Measurements from ENCODE around the gene LAMTOR5. TPM values are rescaled to one million over a fixed set of nuclear protein-coding genes. Genes with fewer than 3 reads are reported as not detected.

Gene LAMTOR5
- polyA plus RNA-seq (2012; ENCODE audit: insufficient read length, low read depth), result 135 TPM

DNA sequence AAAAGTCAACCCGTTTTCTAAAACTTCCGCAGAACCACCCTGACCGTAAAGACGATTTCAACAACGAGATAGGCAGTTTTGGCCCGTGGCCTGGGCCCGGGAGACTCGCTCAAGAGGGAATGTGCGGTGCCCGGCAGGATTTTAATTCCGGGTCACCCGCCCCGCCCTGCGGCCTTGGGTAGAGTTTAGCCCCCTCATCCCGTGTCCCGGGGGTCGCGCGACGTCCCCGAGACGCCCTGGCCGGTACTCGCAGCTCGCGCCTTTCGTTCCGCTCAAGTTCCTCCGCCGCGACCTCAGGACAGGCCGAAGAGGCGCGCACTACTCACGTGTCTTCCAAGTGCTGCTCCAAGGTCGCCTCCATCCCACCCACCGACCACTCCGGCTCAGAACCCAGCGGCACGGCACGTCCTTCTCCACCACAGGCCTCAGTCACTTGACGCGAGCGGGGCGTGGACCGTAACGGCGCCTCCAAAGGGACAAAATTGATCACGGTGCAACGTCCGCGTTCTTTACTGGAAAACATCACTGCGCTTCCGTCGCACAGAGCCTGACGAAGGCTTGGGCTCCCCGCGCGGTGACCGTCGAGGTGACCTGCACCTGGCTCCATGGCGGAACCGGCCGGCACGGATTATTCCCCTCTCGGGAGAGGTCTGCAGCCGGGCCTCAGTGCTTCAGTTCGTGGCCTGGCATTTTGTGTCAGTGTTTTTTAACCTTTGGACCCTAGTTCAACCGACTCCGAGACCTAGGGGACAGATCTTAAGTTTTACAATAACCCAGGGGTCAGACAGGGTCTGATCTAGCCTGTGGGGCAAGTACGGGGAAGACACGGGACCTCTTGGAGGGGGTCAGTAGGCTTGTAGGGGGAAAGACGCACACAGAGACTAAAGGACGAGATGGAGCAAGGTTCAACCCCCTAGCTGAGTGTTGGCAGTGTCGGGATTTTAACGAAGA lies at the start of gene LAMTOR5:
TSS of gene LAMTOR5 (minus strand) at position 435 of the 951 bp plus-strand sequence. CDS start at position 361, 74 bp downstream.
- TF ChIP-seq, protein P1, sequence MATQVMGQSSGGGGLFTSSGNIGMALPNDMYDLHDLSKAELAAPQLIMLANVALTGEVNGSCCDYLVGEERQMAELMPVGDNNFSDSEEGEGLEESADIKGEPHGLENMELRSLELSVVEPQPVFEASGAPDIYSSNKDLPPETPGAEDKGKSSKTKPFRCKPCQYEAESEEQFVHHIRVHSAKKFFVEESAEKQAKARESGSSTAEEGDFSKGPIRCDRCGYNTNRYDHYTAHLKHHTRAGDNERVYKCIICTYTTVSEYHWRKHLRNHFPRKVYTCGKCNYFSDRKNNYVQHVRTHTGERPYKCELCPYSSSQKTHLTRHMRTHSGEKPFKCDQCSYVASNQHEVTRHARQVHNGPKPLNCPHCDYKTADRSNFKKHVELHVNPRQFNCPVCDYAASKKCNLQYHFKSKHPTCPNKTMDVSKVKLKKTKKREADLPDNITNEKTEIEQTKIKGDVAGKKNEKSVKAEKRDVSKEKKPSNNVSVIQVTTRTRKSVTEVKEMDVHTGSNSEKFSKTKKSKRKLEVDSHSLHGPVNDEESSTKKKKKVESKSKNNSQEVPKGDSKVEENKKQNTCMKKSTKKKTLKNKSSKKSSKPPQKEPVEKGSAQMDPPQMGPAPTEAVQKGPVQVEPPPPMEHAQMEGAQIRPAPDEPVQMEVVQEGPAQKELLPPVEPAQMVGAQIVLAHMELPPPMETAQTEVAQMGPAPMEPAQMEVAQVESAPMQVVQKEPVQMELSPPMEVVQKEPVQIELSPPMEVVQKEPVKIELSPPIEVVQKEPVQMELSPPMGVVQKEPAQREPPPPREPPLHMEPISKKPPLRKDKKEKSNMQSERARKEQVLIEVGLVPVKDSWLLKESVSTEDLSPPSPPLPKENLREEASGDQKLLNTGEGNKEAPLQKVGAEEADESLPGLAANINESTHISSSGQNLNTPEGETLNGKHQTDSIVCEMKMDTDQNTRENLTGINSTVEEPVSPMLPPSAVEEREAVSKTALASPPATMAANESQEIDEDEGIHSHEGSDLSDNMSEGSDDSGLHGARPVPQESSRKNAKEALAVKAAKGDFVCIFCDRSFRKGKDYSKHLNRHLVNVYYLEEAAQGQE (IDR thresholded peaks at IDR 0.05; ENCODE audit: insufficient read depth in 1 of 2, low read depth in 2 of 2, low read length in 2 of 2), result peak; percentile 53 to 68; a peak in 2 of 4 replicates
- TF ChIP-seq POLR2AphosphoS5 (IDR thresholded peaks at IDR 0.05; ENCODE audit: low read depth, low read length) (peak; percentile 96), TAF1 (IDR thresholded peaks at IDR 0.05; ENCODE audit: borderline replicate concordance, insufficient read depth, low read length) (peak; percentile 92), SIN3A (IDR thresholded peaks at IDR 0.05; ENCODE audit: borderline replicate concordance, insufficient read depth, low read length) (peak; percentile 87; the same call in 1 of the 2 replicates), FOXP2 (optimal IDR thresholded peaks at IDR 0.05; ENCODE audit: borderline replicate concordance, extremely low read depth, extremely low read length, insufficient read depth) (peak; percentile 94)

DNA sequence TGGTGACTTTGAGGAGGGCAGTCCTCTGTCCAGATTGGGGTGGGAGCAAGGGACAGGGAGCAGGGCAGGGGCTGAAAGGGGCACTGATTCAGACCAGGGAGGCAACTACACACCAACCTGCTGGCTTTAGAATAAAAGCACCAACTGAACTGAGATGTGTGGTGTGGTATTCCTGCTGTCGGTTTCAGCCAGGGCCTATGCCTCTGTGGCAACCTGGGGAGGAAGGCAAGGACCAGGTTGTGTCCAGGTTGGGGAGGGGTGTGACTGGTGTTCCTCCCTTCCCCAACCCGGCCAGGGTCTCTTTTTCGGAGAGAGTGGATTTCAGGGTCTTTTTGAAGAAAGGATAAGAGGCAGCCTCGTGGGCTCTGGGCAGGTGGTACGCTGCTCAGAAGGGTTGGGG lies 49.7 kb upstream of the LAMTOR5 start:
- TF ChIP-seq POLR2AphosphoS5 (IDR thresholded peaks at IDR 0.05; ENCODE audit: low read depth, low read length), result no peak
- no peak for TF ChIP-seq TAF1 (IDR thresholded peaks at IDR 0.05; ENCODE audit: borderline replicate concordance, insufficient read depth, low read length)
- TF ChIP-seq SIN3A (IDR thresholded peaks at IDR 0.05; ENCODE audit: borderline replicate concordance, insufficient read depth, low read length), result no peak
- TF ChIP-seq, protein P1 (IDR thresholded peaks at IDR 0.05; ENCODE audit: insufficient read depth in 1 of 2, low read depth in 2 of 2, low read length in 2 of 2), result no peak
- TF ChIP-seq FOXP2 (optimal IDR thresholded peaks at IDR 0.05; ENCODE audit: borderline replicate concordance, extremely low read depth, extremely low read length, insufficient read depth), result no peak

DNA sequence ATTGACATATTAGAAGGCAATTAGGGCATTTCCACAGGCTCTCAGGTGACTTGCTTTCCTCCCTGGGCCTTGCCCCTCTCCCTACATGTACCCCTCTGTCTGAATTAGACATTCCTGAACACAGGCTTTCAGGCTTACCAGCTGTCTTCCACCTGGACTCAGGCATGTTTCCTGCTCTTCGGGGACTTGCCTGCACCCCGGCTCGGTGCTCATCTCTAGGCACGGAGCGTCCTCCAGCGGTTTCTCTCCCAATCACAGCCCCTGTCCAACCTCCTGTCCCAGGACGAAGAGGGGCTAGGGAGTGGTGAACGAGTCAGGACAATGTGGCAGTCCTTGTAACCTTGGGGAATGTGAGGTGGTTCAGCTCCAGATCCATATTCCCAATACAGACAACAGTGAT lies 47.7 kb upstream of the LAMTOR5 start:
- TF ChIP-seq SIN3A (IDR thresholded peaks at IDR 0.05; ENCODE audit: borderline replicate concordance, insufficient read depth, low read length), result no peak
- no peak for TF ChIP-seq FOXP2 (optimal IDR thresholded peaks at IDR 0.05; ENCODE audit: borderline replicate concordance, extremely low read depth, extremely low read length, insufficient read depth)

DNA sequence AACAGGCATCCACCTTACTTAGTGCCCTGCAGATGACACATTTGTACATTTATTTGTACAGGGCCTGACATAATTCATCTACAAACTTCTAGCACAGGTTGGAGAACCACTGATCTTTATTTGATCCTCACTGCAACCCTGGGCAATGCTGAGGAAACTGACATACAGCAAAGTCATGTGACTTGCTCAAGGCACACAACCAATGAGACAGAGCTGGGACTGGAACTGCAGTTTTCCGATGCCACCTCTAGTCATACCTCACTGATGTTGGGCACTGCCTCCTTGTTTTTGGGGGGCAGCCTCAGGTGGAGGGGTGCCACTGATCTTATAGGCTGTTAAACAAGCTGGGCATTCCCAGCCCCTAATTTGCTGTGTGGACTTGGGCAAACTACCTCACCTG lies 46.8 kb upstream of the LAMTOR5 start:
- TF ChIP-seq FOXP2 (optimal IDR thresholded peaks at IDR 0.05; ENCODE audit: borderline replicate concordance, extremely low read depth, extremely low read length, insufficient read depth), result no peak
- TF ChIP-seq, protein P1 (IDR thresholded peaks at IDR 0.05; ENCODE audit: insufficient read depth in 1 of 2, low read depth in 2 of 2, low read length in 2 of 2), result no peak
- TF ChIP-seq TAF1 (IDR thresholded peaks at IDR 0.05; ENCODE audit: borderline replicate concordance, insufficient read depth, low read length), result no peak
- TF ChIP-seq SIN3A (IDR thresholded peaks at IDR 0.05; ENCODE audit: borderline replicate concordance, insufficient read depth, low read length), result no peak
- TF ChIP-seq POLR2AphosphoS5 (IDR thresholded peaks at IDR 0.05; ENCODE audit: low read depth, low read length), result no peak

DNA sequence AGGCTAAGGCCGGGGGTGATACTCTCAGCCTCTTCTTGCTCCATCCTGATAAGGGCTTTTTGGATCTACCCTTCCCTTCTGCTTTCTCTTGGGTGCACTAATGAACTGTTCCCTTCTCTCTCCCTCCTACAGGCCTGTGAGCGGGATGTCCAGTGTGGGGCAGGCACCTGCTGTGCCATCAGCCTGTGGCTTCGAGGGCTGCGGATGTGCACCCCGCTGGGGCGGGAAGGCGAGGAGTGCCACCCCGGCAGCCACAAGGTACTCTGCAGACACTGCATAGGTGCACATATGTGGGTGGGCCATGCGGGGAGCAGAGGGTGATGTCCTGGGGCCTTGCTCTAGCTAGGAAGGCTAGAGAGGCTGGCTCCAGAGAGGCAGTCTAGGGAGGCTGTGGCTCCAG lies 46.3 kb upstream of the LAMTOR5 start:
- TF ChIP-seq, protein P1 (IDR thresholded peaks at IDR 0.05; ENCODE audit: insufficient read depth in 1 of 2, low read depth in 2 of 2, low read length in 2 of 2), result no peak
- TF ChIP-seq FOXP2 (optimal IDR thresholded peaks at IDR 0.05; ENCODE audit: borderline replicate concordance, extremely low read depth, extremely low read length, insufficient read depth) (no peak), SIN3A (IDR thresholded peaks at IDR 0.05; ENCODE audit: borderline replicate concordance, insufficient read depth, low read length) (no peak), TAF1 (IDR thresholded peaks at IDR 0.05; ENCODE audit: borderline replicate concordance, insufficient read depth, low read length) (no peak), POLR2AphosphoS5 (IDR thresholded peaks at IDR 0.05; ENCODE audit: low read depth, low read length) (no peak)
